Spleen (tissue), 11 donors: ENCODE data around the gene RAB3A. TPM values are rescaled to one million over a fixed set of nuclear protein-coding genes. Genes with fewer than 3 reads are reported as not detected.
A peak's percentile ranks its signal among the peaks of the same experiment; 100 is the strongest.

Source experiments
- DNase-seq: peaks from one replicate; pipeline ENCODE4 v3.0.0-alpha.2; 2020
- H3K27ac ChIP-seq, 8 donors: fragments of 200-600 bp; sonication (generic) in 7 of 8; 1 replicate in 4 of 8; 2 replicates in 4 of 8; pipeline versions ENCODE4 v1.5.0 to v1.8.0; 2016 to 2021; ENCODE audit warnings: inconsistent platforms in 4 of 8, mild to moderate bottlenecking in 4 of 8, moderate library complexity in 1 of 8
- H3K27me3 ChIP-seq, 7 donors: fragments of 200-600 bp; sonication (generic) in 6 of 7; replicated peaks in 1 of 7; 1 replicate in 4 of 7; 2 replicates in 3 of 7; pipeline versions ENCODE4 v1.5.0 to v1.8.0; 2016 to 2021; ENCODE audit warnings: inconsistent platforms in 3 of 7, mild to moderate bottlenecking in 1 of 7
- H3K36me3 ChIP-seq, 6 donors: fragments of 200-600 bp; sonication (generic) in 5 of 6; 1 replicate in 4 of 6; 2 replicates in 2 of 6; pipeline versions ENCODE4 v1.5.0 to v1.8.0; 2016 to 2021; ENCODE audit warnings: inconsistent platforms in 2 of 6
- H3K4me1 ChIP-seq, 6 donors: fragments of 200-600 bp; sonication (generic) in 5 of 6; 1 replicate in 3 of 6; 2 replicates in 3 of 6; pipeline versions ENCODE4 v1.5.0 to v1.8.0; 2016 to 2021; ENCODE audit warnings: inconsistent platforms in 3 of 6
- H3K4me3 ChIP-seq, 8 donors: fragments of 200-600 bp; sonication (generic) in 7 of 8; 1 replicate in 4 of 8; 2 replicates in 4 of 8; pipeline versions ENCODE4 v1.5.0 to v1.8.0; 2016 to 2021; ENCODE audit warnings: inconsistent platforms in 4 of 8, mild to moderate bottlenecking in 4 of 8, moderate library complexity in 2 of 8
- H3K9me3 ChIP-seq, 8 donors: fragments of 200-600 bp; sonication (generic) in 7 of 8; 1 replicate in 4 of 8; 2 replicates in 4 of 8; pipeline versions ENCODE4 v1.5.0 to v1.8.0; 2016 to 2021; ENCODE audit warnings: inconsistent platforms in 4 of 8
- POLR2A ChIP-seq, 3 donors: fragments of 450-650 bp; IDR thresholded peaks; one replicate each; pipeline ENCODE4 v1.5.1; 2017; ENCODE audit warnings: antibody characterized with exemption in 3 of 3, mild to moderate bottlenecking in 1 of 3
- POLR2AphosphoS5 ChIP-seq, 3 donors: sonication (generic); formaldehyde crosslinking; IDR thresholded peaks; one replicate each; pipeline ENCODE4 v1.5.1; 2017; ENCODE audit warnings: antibody characterized with exemption in 3 of 3
- WGBS, 5 donors: extraction: QIAGEN DNeasy Blood & Tissue Kit in 3 of 5; methylation state at CpG; one replicate each; pipeline versions ENCODE4 v1.1.5 to v1.1.7; 2013 to 2018; 5-methylcytosine and 5-hydroxymethylcytosine counted together
- intact Hi-C: fragments of 100-400 bp; cut with DNase I; formaldehyde crosslinking; loops from one replicate; pipeline ENCODE4 v1.15.0; 2023; ENCODE audit warnings: low total_unique reads
- polyA plus RNA-seq, 3 donors: library from polyadenylated mRNA; stranded (reverse); fragments of 200-250 nt; gene quantifications; one replicate each; pipeline ENCODE4 v1.2.1, GENCODE V29; 2013
- total RNA-seq, 7 donors: library from RNA; depleted of rRNA in 3 of 7; stranded (reverse); fragments of >200 nt in 3 of 7; fragmentation: NEBNext Ultra II Directional in 4 of 7; extraction: Animal tissue kit (Norgen Biotek cat#: 25700) in 4 of 7; gene quantifications; one replicate each; pipeline versions ENCODE4 v1.1.0 to v1.2.1, GENCODE V29; 2016 to 2021
- TF ChIP-seq, protein P1 (sequence below), 11 experiments: fragments of 200-600 bp in 7 of 11; fragments of 450-650 bp in 4 of 11; sonication (generic) in 4 of 11; IDR thresholded peaks in 8 of 11; conservative IDR thresholded peaks in 3 of 11; 1 replicate in 7 of 11; 2 replicates in 4 of 11; pipeline versions ENCODE4 v1.4.0 to v1.8.0; 2016 to 2021; ENCODE audit warnings: antibody characterized with exemption in 11 of 11, inconsistent platforms in 4 of 11, mild to moderate bottlenecking in 1 of 11
- donor health status: healthy with polysubstance abuse.
- donor health status: DM: no; HTN: no; CAD: no; lungs with moderate emphysema.
- donor health status: DM: no; HTN: no; CAD: no.
- donor health status: Bipolar disorder and iron deficiency.
- donor health status: healthy.
- donor health status: DM: no; HTN: no; CAD: no.
- donor health status: DM: yes; HTN: yes; CAD: no.

The RAB3A gene
- total and polyA plus RNA-seq, 10 donors = 0.72 to 6.6 (median 1.6) TPM

DNA sequence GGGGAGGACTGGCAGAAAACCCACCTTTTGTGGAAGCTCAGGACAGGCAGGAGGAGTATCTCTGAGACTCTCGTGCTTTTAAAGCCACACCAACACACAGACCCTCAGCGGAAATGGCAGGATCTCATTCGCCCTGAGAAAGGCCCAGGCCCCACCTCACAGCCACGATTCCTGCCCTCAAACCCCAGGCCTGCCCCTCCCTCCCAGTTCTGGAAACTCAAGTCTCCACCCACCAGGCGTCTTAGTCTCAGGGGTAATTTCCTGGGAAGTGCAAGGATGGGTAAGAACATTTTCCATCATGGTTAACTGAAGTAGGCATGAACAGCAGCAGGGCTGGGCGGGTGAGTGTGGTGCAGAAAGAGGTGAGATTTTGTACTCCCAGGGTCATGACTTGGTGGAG is 30.4 kb upstream of the RAB3A start:
- no peak for TF ChIP-seq POLR2AphosphoS5 (IDR thresholded peaks at IDR 0.05)
- TF ChIP-seq, protein P1, sequence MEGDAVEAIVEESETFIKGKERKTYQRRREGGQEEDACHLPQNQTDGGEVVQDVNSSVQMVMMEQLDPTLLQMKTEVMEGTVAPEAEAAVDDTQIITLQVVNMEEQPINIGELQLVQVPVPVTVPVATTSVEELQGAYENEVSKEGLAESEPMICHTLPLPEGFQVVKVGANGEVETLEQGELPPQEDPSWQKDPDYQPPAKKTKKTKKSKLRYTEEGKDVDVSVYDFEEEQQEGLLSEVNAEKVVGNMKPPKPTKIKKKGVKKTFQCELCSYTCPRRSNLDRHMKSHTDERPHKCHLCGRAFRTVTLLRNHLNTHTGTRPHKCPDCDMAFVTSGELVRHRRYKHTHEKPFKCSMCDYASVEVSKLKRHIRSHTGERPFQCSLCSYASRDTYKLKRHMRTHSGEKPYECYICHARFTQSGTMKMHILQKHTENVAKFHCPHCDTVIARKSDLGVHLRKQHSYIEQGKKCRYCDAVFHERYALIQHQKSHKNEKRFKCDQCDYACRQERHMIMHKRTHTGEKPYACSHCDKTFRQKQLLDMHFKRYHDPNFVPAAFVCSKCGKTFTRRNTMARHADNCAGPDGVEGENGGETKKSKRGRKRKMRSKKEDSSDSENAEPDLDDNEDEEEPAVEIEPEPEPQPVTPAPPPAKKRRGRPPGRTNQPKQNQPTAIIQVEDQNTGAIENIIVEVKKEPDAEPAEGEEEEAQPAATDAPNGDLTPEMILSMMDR (IDR thresholded peaks at IDR 0.05 in 8 of 11, conservative IDR thresholded peaks at IDR 0.05 in 3 of 11) = no peak
- no peak for TF ChIP-seq POLR2A (IDR thresholded peaks at IDR 0.05)
- 30 to 45% (median 36%) methylated on average over 6 of the region's 6 CpGs for WGBS, 5 donors
- intact Hi-C loops = no loop called here
- H3K36me3 ChIP-seq = no peaks in the 10 kb centered on the region
- H3K4me1 ChIP-seq = peaks cover 0 to 22% (median 10%) of the 10 kb centered on the region in 6 donors
- peaks cover 4 to 94% (median 42%) of the 10 kb centered on the region in 7 donors for H3K27me3 ChIP-seq
- H3K27ac ChIP-seq = no peak overlapping the region
- peaks cover 0 to 12% (median 3%) of the 10 kb centered on the region in 8 donors for H3K9me3 ChIP-seq
- H3K4me3 ChIP-seq = no peak overlapping the region
- no peak for DNase-seq

DNA sequence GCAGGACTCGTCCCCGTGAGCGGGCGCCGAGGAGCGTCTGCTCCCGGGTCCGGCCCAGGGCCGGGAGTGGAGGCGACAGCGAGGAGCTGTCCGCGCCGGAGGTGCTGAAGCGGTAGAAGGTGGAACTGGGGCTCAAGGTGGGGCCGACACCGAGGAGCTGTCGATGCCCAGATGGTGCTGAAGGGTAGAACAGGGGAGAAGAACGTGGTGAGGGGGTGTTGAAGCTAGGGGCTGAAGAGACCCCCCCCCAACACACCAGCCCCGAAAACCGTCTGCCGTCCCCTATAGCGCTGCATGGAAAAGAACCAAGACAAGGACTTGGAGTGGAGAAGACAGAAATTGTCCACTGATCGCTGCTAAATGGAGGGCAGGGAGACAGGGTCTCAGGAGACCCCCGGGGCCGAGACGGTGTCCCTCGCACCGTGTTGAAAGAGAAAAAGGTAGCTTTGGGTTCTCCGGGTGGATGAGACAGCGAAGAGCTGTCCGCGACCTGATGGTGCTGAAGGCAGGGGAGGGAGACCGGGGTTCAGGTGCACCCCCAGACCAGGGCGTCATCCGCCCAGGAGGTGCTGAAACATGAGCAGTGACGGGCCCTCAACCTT is 29.5 kb upstream of the RAB3A start:
- H3K27ac ChIP-seq = no peak overlapping the region
- H3K9me3 ChIP-seq = peaks cover 0 to 12% (median 3%) of the 10 kb centered on the region in 8 donors
- H3K4me3 ChIP-seq = peak overlapping the region in 1 of 8 donors; percentile 13
- intact Hi-C loops = no loop called here
- WGBS, 5 donors = 17 to 26% (median 21%) methylated on average over 36 to 37 of the region's 37 CpGs
- H3K27me3 ChIP-seq = peaks cover 4 to 94% (median 43%) of the 10 kb centered on the region in 7 donors
- H3K36me3 ChIP-seq = no peaks in the 10 kb centered on the region
- H3K4me1 ChIP-seq = peaks cover 0 to 22% (median 10%) of the 10 kb centered on the region in 6 donors
- no peak for DNase-seq
- no peak for TF ChIP-seq POLR2A (IDR thresholded peaks at IDR 0.05)
- TF ChIP-seq POLR2AphosphoS5 (IDR thresholded peaks at IDR 0.05) = peak in 1 of 3 donors; percentile 35

DNA sequence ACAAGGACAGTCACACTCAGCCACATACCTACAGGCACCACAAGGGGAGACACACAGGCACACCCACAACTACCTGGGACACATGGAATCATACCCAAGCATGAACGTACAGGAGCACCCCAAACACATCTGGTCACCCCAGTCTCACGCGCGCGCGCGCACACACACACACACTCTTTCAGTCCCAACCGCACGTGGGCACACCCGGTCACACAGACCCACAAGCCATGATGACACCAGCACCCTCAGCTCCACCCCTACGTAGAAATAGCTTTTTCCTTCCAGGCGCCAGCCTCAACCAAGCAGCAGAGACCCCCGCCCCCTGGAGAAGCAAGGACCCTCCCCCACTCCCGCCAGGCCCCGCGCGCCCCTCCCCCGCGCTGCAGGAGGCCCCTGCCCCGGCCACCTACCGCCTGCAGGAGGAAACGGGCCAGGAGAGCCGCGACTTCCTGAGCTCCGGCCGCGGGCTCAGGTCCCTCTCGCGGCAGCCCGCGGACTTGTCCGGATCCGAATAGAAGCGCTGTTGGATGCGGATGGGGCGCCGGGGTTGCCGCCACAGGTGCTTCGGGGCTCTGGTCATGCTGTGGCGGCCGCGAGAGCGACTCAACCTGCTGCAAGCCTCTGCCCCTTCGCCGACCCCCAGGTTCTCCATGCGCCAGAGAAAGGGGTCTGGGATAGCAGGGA is 28.8 kb upstream of the RAB3A start:
- intact Hi-C loops = no loop called here
- peaks cover 4 to 95% (median 48%) of the 10 kb centered on the region in 7 donors for H3K27me3 ChIP-seq
- WGBS, 5 donors = 5 to 11% (median 6%) methylated on average over 27 to 46 of the region's 46 CpGs
- no peak for DNase-seq
- H3K4me3 ChIP-seq = peak overlapping the region in 1 of 8 donors; percentile 13
- TF ChIP-seq POLR2A (IDR thresholded peaks at IDR 0.05) (no peak), POLR2AphosphoS5 (IDR thresholded peaks at IDR 0.05) (no peak)
- TF ChIP-seq, protein P1 (IDR thresholded peaks at IDR 0.05 in 8 of 11, conservative IDR thresholded peaks at IDR 0.05 in 3 of 11) = no peak
- H3K9me3 ChIP-seq = peaks cover 0 to 12% (median 3%) of the 10 kb centered on the region in 8 donors
- H3K4me1 ChIP-seq = peaks cover 0 to 22% (median 10%) of the 10 kb centered on the region in 6 donors
- H3K27ac ChIP-seq = no peak overlapping the region
- H3K36me3 ChIP-seq = no peaks in the 10 kb centered on the region

DNA sequence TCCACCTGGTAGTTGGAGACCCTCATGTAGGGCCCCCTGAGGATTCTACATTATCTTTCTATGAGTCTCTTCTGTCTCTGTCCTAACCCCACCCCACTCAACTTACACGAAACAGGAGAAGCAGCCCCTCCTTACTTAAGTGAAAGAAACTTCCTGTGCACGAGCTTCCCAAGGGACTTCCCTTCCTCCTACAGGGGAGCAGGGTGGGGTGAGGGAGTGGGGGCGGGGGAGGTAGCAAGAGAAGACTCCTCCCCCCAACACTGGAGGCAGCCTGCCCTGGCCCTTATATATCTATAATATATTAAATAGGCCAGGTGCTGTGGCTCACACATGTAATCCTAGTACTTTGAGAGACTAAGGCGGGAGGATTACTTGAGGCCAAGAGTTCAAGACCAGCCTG is 27.9 kb upstream of the RAB3A start:
- 12 to 31% (median 22%) methylated on average over 4 of the region's 4 CpGs for WGBS, 5 donors
- Histone ChIP-seq H3K27me3 (peaks cover 4 to 98% (median 54%) of the 10 kb centered on the region in 7 donors), H3K4me3 (no peak overlapping the region), H3K9me3 (peaks cover 0 to 12% (median 3%) of the 10 kb centered on the region in 8 donors), H3K36me3 (no peaks in the 10 kb centered on the region), H3K27ac (no peak overlapping the region), H3K4me1 (peaks cover 0 to 24% (median 10%) of the 10 kb centered on the region in 6 donors)
- TF ChIP-seq POLR2AphosphoS5 (IDR thresholded peaks at IDR 0.05) = no peak
- TF ChIP-seq POLR2A (IDR thresholded peaks at IDR 0.05) = no peak
- TF ChIP-seq, protein P1 (IDR thresholded peaks at IDR 0.05 in 8 of 11, conservative IDR thresholded peaks at IDR 0.05 in 3 of 11) = no peak
- DNase-seq = no peak
- intact Hi-C loops = no loop called here
